ENCODE data around the gene TJAP1. TPM values are rescaled to one million over a fixed set of nuclear protein-coding genes. Genes with fewer than 3 reads are reported as not detected.
A peak's percentile ranks its signal among the peaks of the same experiment; 100 is the strongest.

TJAP1 gene
- total and polyA plus RNA-seq, 4 donors: 6.3 to 38.7 (median 33.1) TPM

GRCh38 chr6:43435682-43436437, 41.5 kb upstream of the TJAP1 start:
- H3K4me3 ChIP-seq (ENCODE audit: low read length in 2 of 2): no peak overlapping the region
- H3K27me3 ChIP-seq (ENCODE audit: control insufficient read depth in 1 of 2, insufficient read depth in 2 of 2, low read length in 1 of 2): no peaks in the 10 kb centered on the region
- ATAC-seq (ENCODE audit: low FRiP score) (no peak), DNase-seq (peak in 1 of 2 donors; percentile 3)
- 70 to 73% methylated on average over 9 of the region's 9 CpGs for WGBS, 2 donors
- peaks cover 0 to 6% of the 10 kb centered on the region in 2 donors for H3K4me1 ChIP-seq (ENCODE audit: control insufficient read depth in 1 of 2, insufficient read depth in 2 of 2, low read length in 2 of 2)
- no peaks in the 10 kb centered on the region for H3K36me3 ChIP-seq (ENCODE audit: control insufficient read depth in 1 of 2, insufficient read depth in 2 of 2, low read length in 1 of 2)
- H3K27ac ChIP-seq (ENCODE audit: low read depth in 1 of 2, low read length in 2 of 2): peak overlapping the region in 1 of 2 donors; percentile 41
- intact Hi-C loops (cut with DNase I): no loop called here
- H3K9me3 ChIP-seq (ENCODE audit: control insufficient read depth, low read length): no peaks in the 10 kb centered on the region

- no peaks in the 10 kb centered on the region for H3K27me3 ChIP-seq (ENCODE audit: control insufficient read depth in 1 of 2, insufficient read depth in 2 of 2, low read length in 1 of 2)
- intact Hi-C loops (cut with DNase I): no loop called here
- no peaks in the 10 kb centered on the region for H3K9me3 ChIP-seq (ENCODE audit: control insufficient read depth, low read length)
- peak; percentile 49 for ATAC-seq (ENCODE audit: low FRiP score)
- peaks cover 0 to 6% of the 10 kb centered on the region in 2 donors for H3K4me1 ChIP-seq (ENCODE audit: control insufficient read depth in 1 of 2, insufficient read depth in 2 of 2, low read length in 2 of 2)
- H3K36me3 ChIP-seq (ENCODE audit: control insufficient read depth in 1 of 2, insufficient read depth in 2 of 2, low read length in 1 of 2): no peaks in the 10 kb centered on the region
- DNase-seq: peak in 1 of 2 donors; percentile 66
- H3K27ac ChIP-seq (ENCODE audit: low read depth in 1 of 2, low read length in 2 of 2): peak overlapping the region in 1 of 2 donors; percentile 4
- WGBS, 2 donors: 1 to 4% methylated on average over 5 of the region's 5 CpGs
- no peak overlapping the region for H3K4me3 ChIP-seq (ENCODE audit: low read length in 2 of 2)
These were observed 40.6 kb upstream of the TJAP1 start for GRCh38 chr6:43436577-43437282.

GRCh38 chr6:43437700-43438099, 39.7 kb upstream of the TJAP1 start:
- no peak for ATAC-seq (ENCODE audit: low FRiP score)
- 69% methylated on average over 4 of the region's 4 CpGs for WGBS, 2 donors
- Histone ChIP-seq H3K36me3 (ENCODE audit: control insufficient read depth in 1 of 2, insufficient read depth in 2 of 2, low read length in 1 of 2) (no peaks in the 10 kb centered on the region), H3K27ac (ENCODE audit: low read depth in 1 of 2, low read length in 2 of 2) (peak overlapping the region in 1 of 2 donors; percentile 19), H3K27me3 (ENCODE audit: control insufficient read depth in 1 of 2, insufficient read depth in 2 of 2, low read length in 1 of 2) (no peaks in the 10 kb centered on the region), H3K9me3 (ENCODE audit: control insufficient read depth, low read length) (no peaks in the 10 kb centered on the region), H3K4me1 (ENCODE audit: control insufficient read depth in 1 of 2, insufficient read depth in 2 of 2, low read length in 2 of 2) (peaks cover 0 to 6% of the 10 kb centered on the region in 2 donors), H3K4me3 (ENCODE audit: low read length in 2 of 2) (no peak overlapping the region)
- DNase-seq: peak in 1 of 2 donors; percentile 15
- intact Hi-C loops (cut with DNase I): no loop called here

GRCh38 chr6:43442935-43443334, 34.4 kb upstream of the TJAP1 start:
- ATAC-seq (ENCODE audit: low FRiP score): no peak
- intact Hi-C loops (cut with DNase I): no loop called here
- Histone ChIP-seq H3K4me1 (ENCODE audit: control insufficient read depth in 1 of 2, insufficient read depth in 2 of 2, low read length in 2 of 2) (no peaks in the 10 kb centered on the region), H3K4me3 (ENCODE audit: low read length in 2 of 2) (no peak overlapping the region), H3K36me3 (ENCODE audit: control insufficient read depth in 1 of 2, insufficient read depth in 2 of 2, low read length in 1 of 2) (peaks cover 0 to 11% of the 10 kb centered on the region in 2 donors), H3K27ac (ENCODE audit: low read depth in 1 of 2, low read length in 2 of 2) (no peak overlapping the region), H3K27me3 (ENCODE audit: control insufficient read depth in 1 of 2, insufficient read depth in 2 of 2, low read length in 1 of 2) (no peaks in the 10 kb centered on the region), H3K9me3 (ENCODE audit: control insufficient read depth, low read length) (no peaks in the 10 kb centered on the region)
- 88 to 92% methylated on average over 14 of the region's 14 CpGs for WGBS, 2 donors
- DNase-seq: peak in 1 of 2 donors; percentile 33

- WGBS, 2 donors: 82 to 84% methylated on average over 10 of the region's 10 CpGs
- Histone ChIP-seq H3K9me3 (ENCODE audit: control insufficient read depth, low read length) (no peaks in the 10 kb centered on the region), H3K27ac (ENCODE audit: low read depth in 1 of 2, low read length in 2 of 2) (no peak overlapping the region), H3K27me3 (ENCODE audit: control insufficient read depth in 1 of 2, insufficient read depth in 2 of 2, low read length in 1 of 2) (no peaks in the 10 kb centered on the region), H3K4me3 (ENCODE audit: low read length in 2 of 2) (no peak overlapping the region), H3K36me3 (ENCODE audit: control insufficient read depth in 1 of 2, insufficient read depth in 2 of 2, low read length in 1 of 2) (peaks cover 2 to 12% of the 10 kb centered on the region in 2 donors), H3K4me1 (ENCODE audit: control insufficient read depth in 1 of 2, insufficient read depth in 2 of 2, low read length in 2 of 2) (no peaks in the 10 kb centered on the region)
- intact Hi-C loops (cut with DNase I): no loop called here
- DNase-seq: no peak
- ATAC-seq (ENCODE audit: low FRiP score): no peak
These were observed 33.3 kb upstream of the TJAP1 start for GRCh38 chr6:43444036-43444435.

GRCh38 chr6:43444582-43444981, 32.8 kb upstream of the TJAP1 start:
- intact Hi-C loops (cut with DNase I): no loop called here
- Histone ChIP-seq H3K4me1 (ENCODE audit: control insufficient read depth in 1 of 2, insufficient read depth in 2 of 2, low read length in 2 of 2) (no peaks in the 10 kb centered on the region), H3K27ac (ENCODE audit: low read depth in 1 of 2, low read length in 2 of 2) (no peak overlapping the region), H3K36me3 (ENCODE audit: control insufficient read depth in 1 of 2, insufficient read depth in 2 of 2, low read length in 1 of 2) (peaks cover 2 to 15% of the 10 kb centered on the region in 2 donors), H3K4me3 (ENCODE audit: low read length in 2 of 2) (no peak overlapping the region), H3K27me3 (ENCODE audit: control insufficient read depth in 1 of 2, insufficient read depth in 2 of 2, low read length in 1 of 2) (no peaks in the 10 kb centered on the region), H3K9me3 (ENCODE audit: control insufficient read depth, low read length) (no peaks in the 10 kb centered on the region)
- 87 to 92% methylated on average over 8 of the region's 8 CpGs for WGBS, 2 donors
- ATAC-seq (ENCODE audit: low FRiP score) (no peak), DNase-seq (no peak)

GRCh38 chr6:43445576-43445975, 31.8 kb upstream of the TJAP1 start:
- no peaks in the 10 kb centered on the region for H3K27me3 ChIP-seq (ENCODE audit: control insufficient read depth in 1 of 2, insufficient read depth in 2 of 2, low read length in 1 of 2)
- WGBS, 2 donors: 84 to 88% methylated on average over 16 of the region's 16 CpGs
- no peaks in the 10 kb centered on the region for H3K9me3 ChIP-seq (ENCODE audit: control insufficient read depth, low read length)
- no peaks in the 10 kb centered on the region for H3K4me1 ChIP-seq (ENCODE audit: control insufficient read depth in 1 of 2, insufficient read depth in 2 of 2, low read length in 2 of 2)
- ATAC-seq (ENCODE audit: low FRiP score) (no peak), DNase-seq (no peak)
- H3K27ac ChIP-seq (ENCODE audit: low read depth in 1 of 2, low read length in 2 of 2): no peak overlapping the region
- H3K4me3 ChIP-seq (ENCODE audit: low read length in 2 of 2): no peak overlapping the region
- intact Hi-C loops (cut with DNase I): no loop called here
- H3K36me3 ChIP-seq (ENCODE audit: control insufficient read depth in 1 of 2, insufficient read depth in 2 of 2, low read length in 1 of 2): peaks cover 2 to 18% of the 10 kb centered on the region in 2 donors

GRCh38 chr6:43447604-43448003, 29.8 kb upstream of the TJAP1 start:
- WGBS, 2 donors: 90 to 93% methylated on average over 16 of the region's 16 CpGs
- intact Hi-C loops (cut with DNase I): no loop called here
- peaks cover 2 to 22% of the 10 kb centered on the region in 2 donors for H3K36me3 ChIP-seq (ENCODE audit: control insufficient read depth in 1 of 2, insufficient read depth in 2 of 2, low read length in 1 of 2)

More at GRCh38 chr6:43447604-43448003, 29.8 kb upstream of the TJAP1 start:
- Histone ChIP-seq H3K9me3 (ENCODE audit: control insufficient read depth, low read length) (no peaks in the 10 kb centered on the region), H3K4me3 (ENCODE audit: low read length in 2 of 2) (no peak overlapping the region), H3K27me3 (ENCODE audit: control insufficient read depth in 1 of 2, insufficient read depth in 2 of 2, low read length in 1 of 2) (no peaks in the 10 kb centered on the region), H3K4me1 (ENCODE audit: control insufficient read depth in 1 of 2, insufficient read depth in 2 of 2, low read length in 2 of 2) (no peaks in the 10 kb centered on the region), H3K27ac (ENCODE audit: low read depth in 1 of 2, low read length in 2 of 2) (no peak overlapping the region)
- no peak for ATAC-seq (ENCODE audit: low FRiP score)
- DNase-seq: no peak
